WTC11 (cell line): ENCODE data around the gene POU2F1. TPM values are rescaled to one million over a fixed set of nuclear protein-coding genes. Genes with fewer than 3 reads are reported as not detected.

Experiments
- ATAC-seq: fragments of 200-7000 bp; cut with Tn5 transposase; 2 replicates; pipeline ENCODE4 v1.10.0; 2021; ENCODE audit warnings: mild to moderate bottlenecking, moderate library complexity
- CTCF ChIA-PET: fragments of 300-600 bp; sonication (Branson Sonifier 250); formaldehyde crosslinking; loops from one replicate; lab custom pipeline; 2021; ENCODE audit warnings: antibody characterized with exemption; lab: Charles Lee
- POLR2A ChIA-PET: fragments of 350-600 bp; sonication (Branson Sonifier 250); formaldehyde crosslinking; loops from one replicate; lab custom pipeline; 2021; ENCODE audit warnings: antibody characterized with exemption; lab: Charles Lee
- DNase-seq: peaks from one replicate; pipeline ENCODE4 v3.0.0; 2021; ENCODE audit warnings: low spot score
- H3K27ac Mint-ChIP-seq: 2 replicates; pipeline ENCODE4 v1.8.0; 2021; ENCODE audit warnings: mixed read lengths
- H3K27me3 Mint-ChIP-seq: 2 replicates; pipeline ENCODE4 v1.8.0; 2021; ENCODE audit warnings: low read depth, mild to moderate bottlenecking, moderate library complexity, mixed read lengths
- H3K36me3 Mint-ChIP-seq: 2 replicates; pipeline ENCODE4 v1.8.0; 2021; ENCODE audit warnings: mixed read lengths
- H3K4me1 Mint-ChIP-seq: 2 replicates; pipeline ENCODE4 v1.8.0; 2022; ENCODE audit warnings: mixed read lengths
- H3K4me3 Mint-ChIP-seq: 2 replicates; pipeline ENCODE4 v1.8.0; 2021; ENCODE audit warnings: mild to moderate bottlenecking, moderate library complexity, mixed read lengths
- H3K9me3 Mint-ChIP-seq: 2 replicates; pipeline ENCODE4 v1.8.0; 2021; ENCODE audit warnings: mixed read lengths
- CBFB ChIP-seq: sonication (generic); formaldehyde crosslinking; IDR thresholded peaks from 2 replicates; pipeline ENCODE4 v1.8.1; 2022; ENCODE audit warnings: mild to moderate bottlenecking, low read depth, missing genetic modification reagents
- CREM ChIP-seq: sonication (generic); formaldehyde crosslinking; IDR thresholded peaks from 2 replicates; pipeline ENCODE4 v1.8.1; 2022; ENCODE audit warnings: mild to moderate bottlenecking, missing genetic modification reagents, moderate library complexity
- ETV6 ChIP-seq: sonication (generic); formaldehyde crosslinking; IDR thresholded peaks from 2 replicates; pipeline ENCODE4 v1.8.1; 2022; ENCODE audit warnings: mild to moderate bottlenecking, missing genetic modification reagents
- FOXP1 ChIP-seq: sonication (generic); formaldehyde crosslinking; IDR thresholded peaks from 2 replicates; pipeline ENCODE4 v1.8.0; 2022; ENCODE audit warnings: missing genetic modification reagents, mild to moderate bottlenecking, moderate library complexity, borderline replicate concordance
- HMGA2 ChIP-seq: fragments of 250-450 bp; sonication (Bioruptor Pico); IDR thresholded peaks from 2 replicates; pipeline ENCODE4 v1.4.0; 2021; ENCODE audit warnings: mild to moderate bottlenecking, moderate library complexity
- JAZF1 ChIP-seq: fragments of 250-450 bp; sonication (Bioruptor Pico); IDR thresholded peaks from 2 replicates; pipeline ENCODE4 v1.9.0; 2021; ENCODE audit warnings: moderate library complexity, mild to moderate bottlenecking, inconsistent platforms
- NFATC4 ChIP-seq: fragments of 250-450 bp; sonication (Bioruptor Pico); IDR thresholded peaks from 2 replicates; pipeline ENCODE4 v1.9.0; 2021; ENCODE audit warnings: mild to moderate bottlenecking
- NFYB ChIP-seq: sonication (generic); formaldehyde crosslinking; conservative IDR thresholded peaks from 2 replicates; pipeline ENCODE4 v1.8.0; 2022; ENCODE audit warnings: low read depth, missing genetic modification reagents
- NR2C2 ChIP-seq: sonication (generic); formaldehyde crosslinking; IDR thresholded peaks from 2 replicates; pipeline ENCODE4 v1.8.0; 2022; ENCODE audit warnings: mild to moderate bottlenecking, missing genetic modification reagents
- OVOL2 ChIP-seq: fragments of 250-450 bp; sonication (Bioruptor Pico); IDR thresholded peaks from 2 replicates; pipeline ENCODE4 v1.9.0; 2021; ENCODE audit warnings: mild to moderate bottlenecking, borderline replicate concordance
- RORB ChIP-seq: fragments of 250-450 bp; sonication (Bioruptor Pico); IDR thresholded peaks from 2 replicates; pipeline ENCODE4 v1.9.0; 2021; ENCODE audit warnings: mild to moderate bottlenecking
- SMAD4 ChIP-seq: sonication (generic); formaldehyde crosslinking; IDR thresholded peaks from 2 replicates; pipeline ENCODE4 v1.8.0; 2022; ENCODE audit warnings: mild to moderate bottlenecking, missing genetic modification reagents
- SOX15 ChIP-seq: fragments of 250-450 bp; sonication (Bioruptor Pico); IDR thresholded peaks from 2 replicates; pipeline ENCODE4 v1.9.0; 2021; ENCODE audit warnings: mild to moderate bottlenecking
- TEAD4 ChIP-seq: sonication (generic); formaldehyde crosslinking; IDR thresholded peaks from 2 replicates; pipeline ENCODE4 v1.8.0; 2022; ENCODE audit warnings: mild to moderate bottlenecking, missing genetic modification reagents
- ZNF121 ChIP-seq: sonication (generic); formaldehyde crosslinking; IDR thresholded peaks from 2 replicates; pipeline ENCODE4 v1.8.0; 2023; ENCODE audit warnings: missing genetic modification reagents
- ZNF219 ChIP-seq: sonication (generic); formaldehyde crosslinking; IDR thresholded peaks from 2 replicates; pipeline ENCODE4 v1.8.0; 2023; ENCODE audit warnings: missing genetic modification reagents, mild to moderate bottlenecking, borderline replicate concordance
- total RNA-seq: library from RNA; stranded (reverse); gene quantifications from 3 replicates; pipeline ENCODE4 v1.2.3, GENCODE V29; 2021
- TF ChIP-seq, protein P1 (sequence below): sonication (generic); formaldehyde crosslinking; IDR thresholded peaks from 2 replicates; pipeline ENCODE4 v1.8.1; 2022; ENCODE audit warnings: mild to moderate bottlenecking, missing genetic modification reagents, moderate library complexity, borderline replicate concordance
- TF ChIP-seq, protein P2 (sequence below): sonication (generic); formaldehyde crosslinking; IDR thresholded peaks from 2 replicates; pipeline ENCODE4 v1.8.0; 2022; ENCODE audit warnings: mild to moderate bottlenecking, missing genetic modification reagents
- TF ChIP-seq, protein P3 (sequence below): fragments of 200-600 bp; IDR thresholded peaks from 2 replicates; pipeline ENCODE4 v1.8.0; 2022; ENCODE audit warnings: antibody characterized with exemption
- TF ChIP-seq, protein P4 (sequence below): sonication (generic); formaldehyde crosslinking; IDR thresholded peaks from 2 replicates; pipeline ENCODE4 v1.8.1; 2022; ENCODE audit warnings: low read depth, mild to moderate bottlenecking, moderate library complexity, missing genetic modification reagents, borderline replicate concordance
- TF ChIP-seq, protein P5 (sequence below): sonication (generic); formaldehyde crosslinking; IDR thresholded peaks from 2 replicates; pipeline ENCODE4 v1.8.1; 2022; ENCODE audit warnings: missing genetic modification reagents, borderline replicate concordance

The POU2F1 gene
- total RNA-seq, 1 experiment from 2014 or later: 51.3 TPM

DNA sequence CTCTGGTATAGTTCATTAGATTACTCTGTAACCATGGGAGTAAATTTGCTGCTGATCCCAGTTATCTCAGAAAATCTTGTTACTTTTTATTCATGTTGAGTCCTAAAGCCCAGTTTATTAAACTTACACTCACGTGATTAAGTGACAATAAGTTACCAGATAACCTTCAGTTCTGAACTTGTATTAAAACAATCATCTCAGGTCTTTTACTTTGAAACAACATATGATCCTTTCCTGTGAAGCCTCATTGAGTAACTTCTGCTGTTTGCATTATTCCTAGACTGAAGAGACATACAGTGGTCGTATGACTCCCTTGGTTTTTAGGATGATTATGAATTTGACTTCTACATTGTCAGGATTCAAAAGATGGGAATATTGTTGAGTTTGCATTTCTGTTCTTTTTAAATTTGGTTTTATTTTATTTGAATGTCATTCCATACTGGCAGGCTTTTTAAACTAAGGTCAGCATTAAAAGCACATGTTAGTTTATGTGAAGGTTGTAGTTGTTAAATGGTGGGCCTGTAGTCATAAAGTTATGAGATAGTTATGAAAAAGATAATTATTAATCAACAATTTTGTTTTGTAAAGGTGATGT lies 179.8 kb downstream of the POU2F1 start:
- ChIA-PET CTCF (interaction anchor here (0.7 to 1.2 kb wide), 2 partner anchors 16 to 132 kb away, joined by 5 to 6 read pairs; no protein-coding TSS in a partner anchor), POLR2A (no interaction called here)
- Mint-ChIP-seq H3K4me1 (peaks cover 3% of the 10 kb centered on the region; the same call in 1 of the 2 replicates), H3K27ac (peak overlapping the region; percentile 4; the same call in 1 of the 2 replicates), H3K36me3 (peaks cover 53% of the 10 kb centered on the region), H3K9me3 (no peaks in the 10 kb centered on the region), H3K4me3 (no peak overlapping the region), H3K27me3 (no peaks in the 10 kb centered on the region)
- ATAC-seq (no peak), DNase-seq (no peak)
- TF ChIP-seq ZNF219 (CRISPR knock-in tag): no peak
- TF ChIP-seq, protein P1, sequence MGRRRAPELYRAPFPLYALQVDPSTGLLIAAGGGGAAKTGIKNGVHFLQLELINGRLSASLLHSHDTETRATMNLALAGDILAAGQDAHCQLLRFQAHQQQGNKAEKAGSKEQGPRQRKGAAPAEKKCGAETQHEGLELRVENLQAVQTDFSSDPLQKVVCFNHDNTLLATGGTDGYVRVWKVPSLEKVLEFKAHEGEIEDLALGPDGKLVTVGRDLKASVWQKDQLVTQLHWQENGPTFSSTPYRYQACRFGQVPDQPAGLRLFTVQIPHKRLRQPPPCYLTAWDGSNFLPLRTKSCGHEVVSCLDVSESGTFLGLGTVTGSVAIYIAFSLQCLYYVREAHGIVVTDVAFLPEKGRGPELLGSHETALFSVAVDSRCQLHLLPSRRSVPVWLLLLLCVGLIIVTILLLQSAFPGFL (CRISPR knock-in tag): no peak
- TF ChIP-seq NR2C2 (CRISPR knock-in tag): no peak
- TF ChIP-seq CREM: no peak
- no peak for TF ChIP-seq FOXP1
- TF ChIP-seq OVOL2: no peak

DNA sequence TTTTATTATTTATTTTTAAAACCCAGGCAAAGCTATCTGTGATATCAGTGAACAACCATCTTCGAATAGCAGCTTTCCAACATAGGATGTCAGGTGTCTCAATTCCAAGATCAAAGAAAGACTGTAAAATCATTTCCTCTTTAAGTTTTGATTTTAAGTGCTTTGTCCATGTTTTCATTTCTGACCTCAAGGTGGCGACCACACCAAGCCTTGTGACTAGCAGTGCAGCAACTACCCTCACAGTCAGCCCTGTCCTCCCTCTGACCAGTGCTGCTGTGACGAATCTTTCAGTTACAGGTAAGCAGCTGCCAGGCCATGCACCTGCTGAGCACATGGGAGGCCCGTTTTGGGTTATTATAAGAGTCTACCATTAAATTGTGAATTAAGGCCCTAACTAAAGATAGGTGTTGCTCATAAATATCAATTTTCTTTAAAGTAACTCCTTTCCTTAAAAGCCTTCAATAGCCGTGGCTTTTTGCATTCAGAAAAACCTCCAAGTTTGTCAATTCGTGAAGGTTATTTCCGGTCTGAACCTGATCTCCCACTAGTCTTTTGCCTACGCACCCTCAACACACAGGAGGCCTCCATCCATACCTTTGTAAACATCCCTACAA lies 180.7 kb downstream of the POU2F1 start:
- peak; percentile 67 for DNase-seq
- Mint-ChIP-seq H3K4me3 (no peak overlapping the region), H3K4me1 (peaks cover 3% of the 10 kb centered on the region; the same call in 1 of the 2 replicates), H3K36me3 (peaks cover 53% of the 10 kb centered on the region), H3K27me3 (no peaks in the 10 kb centered on the region), H3K9me3 (no peaks in the 10 kb centered on the region), H3K27ac (peak overlapping the region; percentile 28; the same call in 1 of the 2 replicates)
- ATAC-seq: peak; percentile 93
- ChIA-PET POLR2A (no interaction called here), CTCF (interaction anchor here (0.6 to 1.2 kb wide), 9 partner anchors 10 to 342 kb away, joined by 3 to 6 read pairs (median 3); no protein-coding TSS in a partner anchor)
- TF ChIP-seq SMAD4 (CRISPR knock-in tag) (no peak), ZNF121 (CRISPR knock-in tag) (no peak)
- TF ChIP-seq, protein P2, sequence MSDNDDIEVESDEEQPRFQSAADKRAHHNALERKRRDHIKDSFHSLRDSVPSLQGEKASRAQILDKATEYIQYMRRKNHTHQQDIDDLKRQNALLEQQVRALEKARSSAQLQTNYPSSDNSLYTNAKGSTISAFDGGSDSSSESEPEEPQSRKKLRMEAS (CRISPR knock-in tag): 0 out of 2 replicates have a peak, but pooled peaks have one; percentile 25
- TF ChIP-seq, protein P3, sequence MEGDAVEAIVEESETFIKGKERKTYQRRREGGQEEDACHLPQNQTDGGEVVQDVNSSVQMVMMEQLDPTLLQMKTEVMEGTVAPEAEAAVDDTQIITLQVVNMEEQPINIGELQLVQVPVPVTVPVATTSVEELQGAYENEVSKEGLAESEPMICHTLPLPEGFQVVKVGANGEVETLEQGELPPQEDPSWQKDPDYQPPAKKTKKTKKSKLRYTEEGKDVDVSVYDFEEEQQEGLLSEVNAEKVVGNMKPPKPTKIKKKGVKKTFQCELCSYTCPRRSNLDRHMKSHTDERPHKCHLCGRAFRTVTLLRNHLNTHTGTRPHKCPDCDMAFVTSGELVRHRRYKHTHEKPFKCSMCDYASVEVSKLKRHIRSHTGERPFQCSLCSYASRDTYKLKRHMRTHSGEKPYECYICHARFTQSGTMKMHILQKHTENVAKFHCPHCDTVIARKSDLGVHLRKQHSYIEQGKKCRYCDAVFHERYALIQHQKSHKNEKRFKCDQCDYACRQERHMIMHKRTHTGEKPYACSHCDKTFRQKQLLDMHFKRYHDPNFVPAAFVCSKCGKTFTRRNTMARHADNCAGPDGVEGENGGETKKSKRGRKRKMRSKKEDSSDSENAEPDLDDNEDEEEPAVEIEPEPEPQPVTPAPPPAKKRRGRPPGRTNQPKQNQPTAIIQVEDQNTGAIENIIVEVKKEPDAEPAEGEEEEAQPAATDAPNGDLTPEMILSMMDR: peak; percentile 49; the same call in 1 of the 2 replicates

DNA sequence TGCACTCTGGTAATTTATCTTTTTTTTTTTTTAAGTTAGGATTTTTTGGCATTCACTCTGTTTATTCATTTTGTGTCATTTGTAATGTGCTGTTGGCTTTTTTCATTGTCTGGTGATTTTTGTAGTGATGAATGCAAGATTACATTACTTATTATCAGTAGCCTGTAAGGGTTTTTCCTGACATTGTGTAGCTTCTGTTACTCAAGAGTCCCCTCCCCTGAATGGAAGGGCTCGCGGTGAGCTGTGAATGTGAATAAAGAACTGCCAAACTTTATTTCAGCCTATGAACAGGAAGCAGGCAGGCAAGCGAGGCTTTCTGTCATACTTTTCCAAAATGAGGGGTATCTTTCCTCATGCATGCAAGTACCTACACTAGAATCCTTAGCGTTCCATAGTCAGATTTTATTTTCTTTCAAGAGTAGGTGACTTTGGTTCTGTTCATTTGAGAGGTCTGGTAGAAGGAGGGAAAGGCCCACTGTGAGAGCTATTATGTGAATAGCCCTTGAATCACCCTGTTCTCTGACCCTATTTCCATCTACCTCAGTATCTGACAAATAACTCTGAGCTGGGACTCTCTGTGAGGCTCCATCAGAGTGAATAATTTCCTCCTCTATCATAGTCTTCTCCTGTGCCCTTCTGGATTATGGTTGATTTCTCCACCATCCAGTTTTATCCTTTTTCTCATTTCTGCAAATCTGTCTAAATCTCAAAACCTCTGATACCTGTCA lies 183.6 kb downstream of the POU2F1 start:
- H3K27ac Mint-ChIP-seq: no peak overlapping the region; the same call in 1 of the 2 replicates
- H3K4me3 Mint-ChIP-seq: no peak overlapping the region
- CTCF ChIA-PET: interaction anchor here (0.6 to 1.0 kb wide), 3 partner anchors 64 to 231 kb away, joined by 3 to 4 read pairs (median 3); no protein-coding TSS in a partner anchor
- no peak for DNase-seq
- POLR2A ChIA-PET: no interaction called here
- H3K27me3 Mint-ChIP-seq: no peaks in the 10 kb centered on the region
- no peak for ATAC-seq
- no peak for TF ChIP-seq ETV6
- TF ChIP-seq, protein P1 (CRISPR knock-in tag): no peak
- no peak for TF ChIP-seq RORB (CRISPR knock-in tag)
- TF ChIP-seq NFATC4: no peak
- no peak for TF ChIP-seq OVOL2
- TF ChIP-seq NR2C2 (CRISPR knock-in tag): no peak
- no peak for TF ChIP-seq SOX15 (CRISPR knock-in tag)
- TF ChIP-seq, protein P4, sequence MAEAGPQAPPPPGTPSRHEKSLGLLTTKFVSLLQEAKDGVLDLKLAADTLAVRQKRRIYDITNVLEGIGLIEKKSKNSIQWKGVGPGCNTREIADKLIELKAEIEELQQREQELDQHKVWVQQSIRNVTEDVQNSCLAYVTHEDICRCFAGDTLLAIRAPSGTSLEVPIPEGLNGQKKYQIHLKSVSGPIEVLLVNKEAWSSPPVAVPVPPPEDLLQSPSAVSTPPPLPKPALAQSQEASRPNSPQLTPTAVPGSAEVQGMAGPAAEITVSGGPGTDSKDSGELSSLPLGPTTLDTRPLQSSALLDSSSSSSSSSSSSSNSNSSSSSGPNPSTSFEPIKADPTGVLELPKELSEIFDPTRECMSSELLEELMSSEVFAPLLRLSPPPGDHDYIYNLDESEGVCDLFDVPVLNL (CRISPR knock-in tag): no peak
- TF ChIP-seq, protein P5, sequence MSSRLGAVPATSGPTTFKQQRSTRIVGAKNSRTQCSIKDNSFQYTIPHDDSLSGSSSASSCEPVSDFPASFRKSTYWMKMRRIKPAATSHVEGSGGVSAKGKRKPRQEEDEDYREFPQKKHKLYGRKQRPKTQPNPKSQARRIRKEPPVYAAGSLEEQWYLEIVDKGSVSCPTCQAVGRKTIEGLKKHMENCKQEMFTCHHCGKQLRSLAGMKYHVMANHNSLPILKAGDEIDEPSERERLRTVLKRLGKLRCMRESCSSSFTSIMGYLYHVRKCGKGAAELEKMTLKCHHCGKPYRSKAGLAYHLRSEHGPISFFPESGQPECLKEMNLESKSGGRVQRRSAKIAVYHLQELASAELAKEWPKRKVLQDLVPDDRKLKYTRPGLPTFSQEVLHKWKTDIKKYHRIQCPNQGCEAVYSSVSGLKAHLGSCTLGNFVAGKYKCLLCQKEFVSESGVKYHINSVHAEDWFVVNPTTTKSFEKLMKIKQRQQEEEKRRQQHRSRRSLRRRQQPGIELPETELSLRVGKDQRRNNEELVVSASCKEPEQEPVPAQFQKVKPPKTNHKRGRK (CRISPR knock-in tag): no peak
- TF ChIP-seq JAZF1 (CRISPR knock-in tag): no peak
- TF ChIP-seq NFYB (CRISPR knock-in tag): no peak
- TF ChIP-seq TEAD4 (CRISPR knock-in tag): no peak
- no peak for TF ChIP-seq HMGA2 (CRISPR knock-in tag)
- no peak for TF ChIP-seq CBFB
- H3K9me3 Mint-ChIP-seq: no peaks in the 10 kb centered on the region
- peaks cover 32% of the 10 kb centered on the region for H3K36me3 Mint-ChIP-seq
- peaks cover 3% of the 10 kb centered on the region; the same call in 1 of the 2 replicates for H3K4me1 Mint-ChIP-seq
